SH-SY5Y (cell line): ENCODE data around the gene KCNC3.

Source experiments
- GATA2 ChIP-seq: IDR thresholded peaks from 2 replicates; pipeline ENCODE4 v1.6.1; 2011; ENCODE audit warnings: mild to moderate bottlenecking, low read depth, low read length
- GATA3 ChIP-seq: IDR thresholded peaks from 2 replicates; pipeline ENCODE4 v1.6.1; 2011; ENCODE audit warnings: low read depth, mild to moderate bottlenecking, low read length, moderate library complexity

DNA sequence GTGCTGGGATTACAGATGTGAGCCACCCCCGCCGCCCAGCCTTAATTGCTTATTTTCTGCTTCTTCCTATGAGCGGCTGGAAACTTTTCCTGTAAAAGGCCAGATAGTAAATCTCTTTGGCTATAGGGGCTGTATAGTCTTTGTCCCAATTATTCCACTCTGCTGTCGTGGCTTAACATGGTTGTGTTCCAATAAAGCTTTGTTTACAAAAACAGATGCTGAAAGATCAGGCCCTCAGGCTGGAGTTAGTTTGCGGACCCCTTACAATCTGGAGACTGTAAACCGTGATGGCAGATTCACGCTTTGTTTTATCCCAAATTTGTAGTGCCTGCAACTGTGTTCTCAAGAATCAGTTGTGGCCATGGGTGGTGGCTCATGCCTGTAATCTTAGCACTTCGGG lies 10.7 kb downstream of the KCNC3 start:
- TF ChIP-seq GATA2 (no peak), GATA3 (no peak)
